Endometrium (tissue), 2 donors: Measurements from ENCODE around the gene ASTL.

Source experiments
- FAIRE-seq: peaks from 2 replicates; lab custom pipeline; 2012; peaks lifted over from hg19 to GRCh38; lab: Jason Lieb, UNC
- donor health status: control.
- donor health status: control.

The ASTL gene

DNA sequence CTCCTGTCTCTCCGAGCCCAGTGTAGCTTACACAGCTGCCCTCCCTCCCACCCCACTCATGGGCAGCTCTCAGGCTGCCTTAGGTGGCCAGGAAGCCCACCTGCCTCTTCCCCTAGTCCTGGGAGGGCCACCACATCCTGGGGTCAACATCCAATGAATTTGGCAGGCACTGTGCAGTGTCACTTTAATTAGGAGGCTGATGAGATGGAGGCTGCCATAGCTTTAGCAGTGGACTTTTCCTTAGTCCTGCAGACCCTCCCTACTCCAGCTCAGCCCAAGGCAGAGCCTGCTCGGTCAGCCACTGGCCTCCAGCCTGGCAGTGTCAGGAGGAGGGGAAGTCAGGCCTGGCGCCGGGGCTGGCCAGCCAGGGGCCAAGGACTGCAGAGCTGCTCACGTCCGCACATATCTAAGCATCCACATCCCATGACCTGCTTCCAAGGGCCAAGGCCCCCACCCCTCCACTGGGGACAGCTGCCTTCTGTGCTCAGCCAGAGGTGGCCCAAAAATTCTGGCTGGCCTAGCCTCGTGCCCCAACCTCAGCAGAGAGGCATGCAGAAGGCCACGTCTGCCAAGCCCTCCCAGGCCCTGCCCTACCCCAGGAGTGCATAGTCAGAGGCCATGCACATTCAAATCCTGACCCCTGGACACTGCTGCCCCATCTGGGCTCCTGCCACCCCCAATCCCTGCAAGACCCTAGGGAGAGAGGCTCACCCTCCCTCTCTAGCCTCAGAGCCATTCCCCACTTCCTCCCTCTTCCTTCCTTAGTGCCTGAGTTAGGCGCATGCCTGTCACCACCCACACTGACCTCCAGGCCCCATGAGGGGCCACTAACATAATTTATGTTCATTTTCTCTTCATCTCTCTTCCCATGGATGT is 55.0 kb downstream of the ASTL start:
- no peak for FAIRE-seq

- no peak for FAIRE-seq
Observed at GRCh38 chr2:96082211-96083063, 55.9 kb downstream of the ASTL start.

DNA sequence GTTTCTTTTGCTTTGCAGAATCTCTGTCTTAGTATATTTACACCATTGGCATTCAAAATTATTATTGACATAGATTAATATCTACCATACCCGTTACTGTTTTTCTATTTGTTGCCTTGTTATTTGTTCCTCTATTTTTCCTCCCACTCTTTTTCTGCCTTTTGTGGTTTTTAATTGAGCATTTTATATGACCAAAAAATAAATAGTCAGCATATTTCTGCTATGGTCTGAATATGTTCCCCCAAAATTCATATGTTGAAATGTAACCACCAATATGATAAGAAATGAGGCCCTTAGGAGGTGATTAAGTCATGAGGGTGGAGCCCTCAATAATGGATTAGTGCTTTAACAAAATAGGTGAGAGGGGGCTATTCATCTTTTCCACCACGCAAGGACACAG is 57.3 kb downstream of the ASTL start:
- no peak for FAIRE-seq

GRCh38 chr2:96075199-96075771 is 63.0 kb downstream of the ASTL start:
- FAIRE-seq: no peak

DNA sequence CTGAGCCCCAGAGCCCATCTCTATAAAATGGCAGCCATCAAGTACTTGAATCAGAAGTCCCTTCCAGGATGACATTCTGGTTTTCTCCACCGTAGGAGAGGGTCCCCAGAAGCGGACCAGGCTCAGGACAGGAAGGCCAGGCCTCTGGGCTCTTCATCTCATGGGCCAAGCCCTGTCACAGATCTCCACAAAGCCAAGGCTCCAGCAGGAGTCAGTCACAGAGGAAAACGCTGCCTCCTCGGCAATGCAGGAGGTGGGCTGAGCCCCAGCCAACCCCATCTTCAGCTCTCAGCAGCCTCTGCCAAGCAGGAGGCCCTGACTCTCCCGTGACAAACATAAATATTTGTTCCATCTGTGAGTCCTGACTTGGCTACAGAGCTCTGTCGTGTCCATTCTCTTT is 64.1 kb downstream of the ASTL start:
- no peak for FAIRE-seq

GRCh38 chr2:96073170-96073775 is 65.0 kb downstream of the ASTL start:
- no peak for FAIRE-seq
